C4-2B (cell line): ENCODE results near the gene PLN.

Source experiments
- H3K27ac ChIP-seq: fragments of 450-650 bp; 2 replicates; pipeline ENCODE4 v1.5.1; 2017
- CTCF ChIP-seq: fragments of 450-650 bp; conservative IDR thresholded peaks from 2 replicates; pipeline ENCODE4 v1.5.1; 2017; ENCODE audit warnings: mild to moderate bottlenecking
- ZFX ChIP-seq: fragments of 450-650 bp; IDR thresholded peaks from 2 replicates; pipeline ENCODE4 v1.6.1; 2017

PLN gene

GRCh38 chr6:118542184-118542952 lies 5.7 kb upstream of the PLN start:
- H3K27ac ChIP-seq, result no peak overlapping the region
- TF ChIP-seq CTCF (no peak), ZFX (no peak)

- TF ChIP-seq CTCF, result no peak
- TF ChIP-seq ZFX, result no peak
- H3K27ac ChIP-seq, result no peak overlapping the region
These were observed 4.0 kb upstream of the PLN start for GRCh38 chr6:118544105-118544504.

- H3K27ac ChIP-seq, result no peak overlapping the region
- TF ChIP-seq ZFX, result no peak
- TF ChIP-seq CTCF, result no peak
These were observed 1.8 kb upstream of the PLN start for GRCh38 chr6:118546164-118546879.

- H3K27ac ChIP-seq, result no peak overlapping the region
- TF ChIP-seq ZFX, result no peak
- no peak for TF ChIP-seq CTCF
These were observed 1.2 kb upstream of the PLN start for GRCh38 chr6:118546880-118547218.

- TF ChIP-seq CTCF, result no peak
- no peak overlapping the region for H3K27ac ChIP-seq
These were observed 517 bp downstream of the PLN start for GRCh38 chr6:118548613-118549012.

GRCh38 chr6:118551063-118552053 lies 3.3 kb downstream of the PLN start:
- H3K27ac ChIP-seq, result no peak overlapping the region
- TF ChIP-seq CTCF (peak; percentile 77), ZFX (no peak)
